ENCODE results near the gene TP53BP1.

GRCh38 chr15:43471975-43472374 lies 21.0 kb downstream of the TP53BP1 start:
- no peak for TF ChIP-seq CTCF (IDR thresholded peaks at IDR 0.05; ENCODE audit: low read length)
- TF ChIP-seq EZH2 (IDR thresholded peaks at IDR 0.05; ENCODE audit: borderline replicate concordance, low read length): no peak

Data from OCI-LY1 (cell line).